KMS-11 (cell line): ENCODE measurements around the gene PSENEN.

Experiments used
- H2AFZ ChIP-seq: fragments of 200-600 bp; sonication (generic); 2 replicates; pipeline ENCODE4 v1.6.1; 2016; ENCODE audit warnings: antibody characterized with exemption, mixed run types, low read depth
- H3K27ac ChIP-seq: fragments of 200-600 bp; sonication (generic); 2 replicates; pipeline ENCODE4 v1.6.1; 2016; ENCODE audit warnings: mild to moderate bottlenecking, mixed run types
- H3K27me3 ChIP-seq: fragments of 200-600 bp; sonication (generic); 2 replicates; pipeline ENCODE4 v1.6.1; 2017; ENCODE audit warnings: mild to moderate bottlenecking, low read depth, mixed run types, moderate library complexity; ENCODE audit not compliant: insufficient read depth
- H3K36me3 ChIP-seq: fragments of 200-600 bp; sonication (generic); 2 replicates; pipeline ENCODE4 v1.6.1; 2017; ENCODE audit warnings: mild to moderate bottlenecking, mixed run types; ENCODE audit not compliant: insufficient read depth
- H3K4me1 ChIP-seq: fragments of 200-600 bp; sonication (generic); 2 replicates; pipeline ENCODE4 v1.6.1; 2016; ENCODE audit warnings: mild to moderate bottlenecking, low read depth, mixed run types; ENCODE audit not compliant: poor library complexity, severe bottlenecking
- H3K4me2 ChIP-seq: fragments of 200-600 bp; sonication (generic); 2 replicates; pipeline ENCODE4 v1.7.0; 2016; ENCODE audit warnings: mild to moderate bottlenecking, mixed run types
- H3K4me3 ChIP-seq: fragments of 200-600 bp; sonication (generic); IDR thresholded peaks from 2 replicates; pipeline ENCODE4 v1.6.1; 2017; ENCODE audit warnings: low read depth, low read length, mixed read lengths; ENCODE audit not compliant: insufficient read depth
- H3K79me2 ChIP-seq: fragments of 200-600 bp; sonication (generic); 2 replicates; pipeline ENCODE4 v1.6.1; 2016; ENCODE audit warnings: low read depth, mixed run types; ENCODE audit not compliant: insufficient read depth
- H3K9ac ChIP-seq: fragments of 200-600 bp; sonication (generic); 2 replicates; pipeline ENCODE4 v1.6.1; 2016; ENCODE audit warnings: mild to moderate bottlenecking, mixed run types
- H4K20me1 ChIP-seq: fragments of 200-600 bp; sonication (generic); 2 replicates; pipeline ENCODE4 v1.6.1; 2016; ENCODE audit warnings: mild to moderate bottlenecking, mixed run types; ENCODE audit not compliant: insufficient read depth
- CTCF ChIP-seq: fragments of 200-600 bp; sonication (generic); conservative IDR thresholded peaks from 2 replicates; pipeline ENCODE4 v1.6.1; 2017; ENCODE audit warnings: low read depth, mild to moderate bottlenecking, antibody characterized with exemption, low read length, moderate library complexity, mixed read lengths

PSENEN gene

DNA sequence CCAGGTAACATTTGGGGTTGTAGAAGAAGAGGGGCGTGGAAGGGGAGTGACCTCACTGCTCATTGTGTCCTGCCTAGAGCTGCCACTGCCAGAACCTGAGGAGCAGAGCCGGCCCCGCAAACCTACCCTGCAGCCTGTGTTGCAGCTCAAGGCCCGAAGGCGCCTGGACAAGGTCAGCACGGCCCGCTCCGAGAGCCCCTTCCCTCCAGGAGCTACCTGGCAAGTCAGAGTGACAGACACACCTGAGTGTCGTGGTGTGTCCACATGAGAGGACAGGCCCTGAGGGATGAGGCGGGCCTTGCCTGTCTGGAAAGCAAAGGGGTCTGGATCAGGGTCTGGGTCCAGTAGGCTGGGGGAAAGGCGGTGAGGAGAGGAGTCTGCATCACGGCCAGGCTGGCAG lies 20.9 kb upstream of the PSENEN start:
- no peak overlapping the region for H3K4me2 ChIP-seq
- peaks cover 3% of the 10 kb centered on the region for H3K4me1 ChIP-seq
- no peaks in the 10 kb centered on the region for H3K27me3 ChIP-seq
- H3K4me3 ChIP-seq = no peak overlapping the region
- no peak overlapping the region for H2AFZ ChIP-seq
- no peak overlapping the region for H3K27ac ChIP-seq
- H3K9ac ChIP-seq = no peak overlapping the region
- no peaks in the 10 kb centered on the region for H4K20me1 ChIP-seq
- peaks cover 9% of the 10 kb centered on the region for H3K79me2 ChIP-seq
- H3K36me3 ChIP-seq = no peaks in the 10 kb centered on the region; the same call in 1 of the 2 replicates
- no peak for TF ChIP-seq CTCF

DNA sequence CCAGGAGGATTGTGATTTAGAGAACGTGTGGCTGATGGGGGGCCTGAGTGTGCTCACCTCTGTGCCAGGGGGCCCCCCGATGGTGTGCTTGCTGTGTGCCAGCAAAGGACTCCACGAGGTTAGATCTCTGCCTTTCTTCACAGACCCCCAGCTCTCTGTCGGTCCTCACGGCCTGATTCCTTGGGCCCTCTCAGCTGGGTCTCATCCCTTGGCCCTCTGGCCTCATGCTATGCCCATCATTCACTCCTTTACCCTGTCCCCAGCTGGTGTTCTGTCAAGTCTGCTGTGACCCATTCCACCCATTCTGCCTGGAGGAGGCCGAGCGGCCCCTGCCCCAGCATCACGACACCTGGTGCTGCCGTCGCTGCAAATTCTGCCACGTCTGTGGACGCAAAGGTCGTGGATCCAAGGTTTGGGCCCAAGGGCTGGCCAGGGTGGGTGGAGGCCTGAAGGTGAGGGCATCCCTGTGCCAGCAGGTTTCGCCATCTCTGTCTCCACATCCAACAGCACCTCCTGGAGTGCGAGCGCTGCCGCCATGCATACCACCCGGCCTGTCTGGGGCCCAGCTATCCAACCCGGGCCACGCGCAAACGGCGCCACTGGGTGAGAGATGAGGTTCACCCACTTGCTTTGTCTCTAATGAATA lies 20.1 kb upstream of the PSENEN start:
- no peak overlapping the region for H3K9ac ChIP-seq
- peaks cover 5% of the 10 kb centered on the region; the same call in 1 of the 2 replicates for H3K36me3 ChIP-seq

GRCh38 chr19:35727053-35727955 lies 18.1 kb upstream of the PSENEN start:
- Histone ChIP-seq H3K4me2 (no peak overlapping the region), H2AFZ (no peak overlapping the region), H3K79me2 (peaks cover 3% of the 10 kb centered on the region; the same call in 1 of the 2 replicates), H3K27ac (no peak overlapping the region), H3K27me3 (no peaks in the 10 kb centered on the region), H4K20me1 (no peaks in the 10 kb centered on the region), H3K4me3 (no peak overlapping the region), H3K36me3 (peaks cover 5% of the 10 kb centered on the region; the same call in 1 of the 2 replicates), H3K4me1 (no peaks in the 10 kb centered on the region), H3K9ac (no peak overlapping the region)
- no peak for TF ChIP-seq CTCF

More for the DNA sequence above, 20.1 kb upstream of the PSENEN start:
- Histone ChIP-seq H4K20me1 (no peaks in the 10 kb centered on the region), H3K4me3 (no peak overlapping the region), H3K4me2 (no peak overlapping the region), H3K27ac (no peak overlapping the region), H3K27me3 (no peaks in the 10 kb centered on the region), H3K4me1 (no peaks in the 10 kb centered on the region), H3K79me2 (peaks cover 3% of the 10 kb centered on the region; the same call in 1 of the 2 replicates), H2AFZ (no peak overlapping the region)
- TF ChIP-seq CTCF = no peak

DNA sequence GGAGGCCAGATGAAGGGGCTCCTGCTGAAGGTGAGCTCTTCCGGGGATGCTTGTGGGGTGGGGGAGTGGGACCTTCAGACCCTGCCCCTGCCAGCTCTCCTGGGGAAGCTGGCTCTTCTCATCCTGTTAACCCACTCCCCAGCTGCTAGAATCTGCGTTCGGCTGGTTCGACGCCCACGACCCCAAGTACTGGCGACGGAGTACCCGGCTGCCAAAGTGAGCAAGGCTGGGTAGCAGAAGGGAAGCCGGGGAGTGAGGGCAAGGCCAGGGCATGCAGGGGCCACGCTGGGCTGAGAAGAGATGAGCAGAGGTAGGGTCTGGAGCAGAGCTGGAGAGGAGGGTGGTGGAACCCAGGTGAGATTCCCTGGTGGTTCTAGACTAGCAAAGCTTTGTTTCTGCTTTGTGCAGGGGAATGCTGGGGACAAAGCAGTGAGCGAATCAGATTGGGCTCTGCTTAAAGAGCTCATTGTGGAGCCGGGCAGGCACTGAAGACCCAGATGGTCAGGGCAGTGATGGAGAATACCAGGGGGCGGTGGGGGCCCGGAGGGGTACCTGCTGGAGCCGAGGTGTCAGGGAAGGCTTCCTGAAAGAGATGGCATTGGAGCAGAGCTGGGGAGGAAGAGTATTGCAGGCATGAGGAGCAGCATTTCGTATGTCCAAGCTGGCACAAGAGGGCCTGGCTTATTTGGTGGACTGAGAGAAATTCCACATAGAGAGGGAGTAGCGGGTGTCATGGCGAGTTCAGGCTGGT lies 17.3 kb upstream of the PSENEN start:
- no peaks in the 10 kb centered on the region for H3K4me1 ChIP-seq
- peaks cover 5% of the 10 kb centered on the region; the same call in 1 of the 2 replicates for H3K36me3 ChIP-seq
- H2AFZ ChIP-seq = no peak overlapping the region
- no peaks in the 10 kb centered on the region for H4K20me1 ChIP-seq
- H3K9ac ChIP-seq = no peak overlapping the region
- no peak overlapping the region for H3K4me2 ChIP-seq
- H3K27ac ChIP-seq = no peak overlapping the region
- no peak for TF ChIP-seq CTCF
- no peak overlapping the region for H3K4me3 ChIP-seq
- 0 out of 2 replicates have a peak, but pooled peaks cover 3% of the 10 kb centered on the region for H3K79me2 ChIP-seq
- H3K27me3 ChIP-seq = no peaks in the 10 kb centered on the region
